GM23338 (cell line): ENCODE data around the gene HSPB6.

ENCODE experiments used
- CREB1 ChIP-seq: fragments of 250-450 bp; sonication (Bioruptor Pico); IDR thresholded peaks from 2 replicates; pipeline ENCODE4 v1.5.0; 2020; ENCODE audit warnings: low read depth, mild to moderate bottlenecking, moderate library complexity
- CTCF ChIP-seq, 2 experiments: fragments of 200-600 bp in 1 of 2; sonication (generic) in 1 of 2; conservative IDR thresholded peaks; 2 replicates each; pipeline versions ENCODE4 v1.5.1 to v1.6.1; 2016 to 2017; ENCODE audit warnings: antibody characterized with exemption in 2 of 2, low read depth in 2 of 2, mild to moderate bottlenecking in 2 of 2, moderate library complexity in 1 of 2
- ETS1 ChIP-seq: IDR thresholded peaks from 2 replicates; pipeline ENCODE4 v1.6.1; 2016; ENCODE audit warnings: antibody characterized with exemption
- EZH2 ChIP-seq: fragments of 200-600 bp; sonication (generic); IDR thresholded peaks from one replicate; pipeline ENCODE4 v1.8.0; 2017; ENCODE audit warnings: antibody characterized with exemption, mild to moderate bottlenecking, low read depth; ENCODE audit not compliant: unreplicated experiment
- EZH2phosphoT487 ChIP-seq: fragments of 200-600 bp; sonication (generic); IDR thresholded peaks from one replicate; pipeline ENCODE4 v1.8.1; 2018; ENCODE audit warnings: antibody characterized with exemption; ENCODE audit not compliant: unreplicated experiment
- JUNB ChIP-seq: IDR thresholded peaks from one replicate; pipeline ENCODE4 v1.6.1; 2016; ENCODE audit warnings: antibody characterized with exemption; ENCODE audit not compliant: unreplicated experiment
- POLR2AphosphoS5 ChIP-seq: IDR thresholded peaks from 2 replicates; pipeline ENCODE4 v1.6.1; 2016; ENCODE audit warnings: antibody characterized with exemption, low read depth
- REST ChIP-seq: IDR thresholded peaks from one replicate; pipeline ENCODE4 v1.6.1; 2018; ENCODE audit warnings: antibody characterized with exemption; ENCODE audit not compliant: unreplicated experiment
- STAT1 ChIP-seq: IDR thresholded peaks from one replicate; pipeline ENCODE4 v1.6.1; 2016; ENCODE audit warnings: antibody characterized with exemption; ENCODE audit not compliant: unreplicated experiment
- ZNF114 ChIP-seq: fragments of 250-450 bp; sonication (Bioruptor Pico); IDR thresholded peaks from 2 replicates; pipeline ENCODE4 v1.5.0; 2020; ENCODE audit warnings: mild to moderate bottlenecking, moderate library complexity
- ZNF331 ChIP-seq: fragments of 250-450 bp; sonication (Bioruptor Pico); IDR thresholded peaks from 2 replicates; pipeline ENCODE4 v1.5.0; 2020; ENCODE audit warnings: low read depth, mild to moderate bottlenecking, moderate library complexity

- TF ChIP-seq CTCF (conservative IDR thresholded peaks at IDR 0.05; ENCODE audit: low read depth in 2 of 2) (no peak), EZH2 (no peak), POLR2AphosphoS5 (no peak), CREB1 (CRISPR knock-in tag) (no peak), REST (no peak), ZNF331 (CRISPR knock-in tag) (no peak), EZH2phosphoT487 (no peak), STAT1 (no peak), ETS1 (no peak), ZNF114 (CRISPR knock-in tag) (no peak), JUNB (no peak)
Observed at GRCh38 chr19:35805526-35806102, 48.8 kb upstream of the HSPB6 start.
